Right forelimb (tissue), 1 donor: ENCODE measurements around the gene CETN1.

Experiments used
- DNase-seq: peaks from one replicate; pipeline ENCODE4 v3.0.0-alpha.2; 2018

The CETN1 gene

DNA sequence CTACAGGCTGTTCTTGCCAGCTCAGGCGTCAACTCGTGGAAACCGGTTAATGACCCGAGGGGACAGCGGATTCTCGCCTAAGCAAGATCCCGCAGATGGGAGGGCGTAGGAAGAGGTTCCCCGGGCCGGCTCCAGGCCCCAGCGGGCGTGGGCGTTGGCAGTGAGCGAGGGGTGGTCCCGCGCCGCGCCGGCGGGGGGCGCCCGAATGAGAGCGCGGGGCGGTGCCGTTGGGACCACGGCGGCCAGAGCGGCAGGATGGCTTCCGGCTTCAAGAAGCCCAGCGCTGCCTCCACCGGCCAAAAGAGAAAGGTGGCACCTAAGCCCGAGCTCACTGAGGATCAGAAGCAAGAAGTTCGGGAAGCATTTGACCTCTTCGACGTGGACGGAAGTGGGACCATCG lies at the start of gene CETN1:
CETN1 (plus strand) TSS at position 227 of the 400 bp plus-strand sequence; CDS start at position 256, 29 bp downstream.
- DNase-seq: no peak

- no peak for DNase-seq
These were observed 48.2 kb upstream of the CETN1 start for GRCh38 chr18:532018-532417.

DNA sequence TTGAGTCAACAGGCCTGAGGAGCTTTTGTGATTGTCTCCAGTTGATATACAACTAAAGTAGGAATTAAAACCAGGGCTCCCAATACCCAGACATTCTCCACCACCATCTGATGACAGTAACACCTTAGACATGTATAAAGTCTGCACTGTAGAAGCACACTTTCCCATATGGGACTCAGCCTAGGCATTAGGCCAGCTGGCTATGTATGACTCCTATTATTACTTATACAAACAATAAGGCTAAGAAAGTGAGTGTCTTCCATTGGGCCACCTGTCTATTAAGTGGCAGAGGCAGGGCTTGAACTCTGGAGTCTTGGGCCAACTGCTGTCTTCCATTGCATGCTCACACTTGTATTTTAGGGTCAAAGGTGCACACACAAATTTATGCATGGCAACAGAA lies 47.5 kb upstream of the CETN1 start:
- no peak for DNase-seq

GRCh38 chr18:533995-534601 lies 46.1 kb upstream of the CETN1 start:
- no peak for DNase-seq

- no peak for DNase-seq
These were observed 36.6 kb upstream of the CETN1 start for GRCh38 chr18:543447-544078.

DNA sequence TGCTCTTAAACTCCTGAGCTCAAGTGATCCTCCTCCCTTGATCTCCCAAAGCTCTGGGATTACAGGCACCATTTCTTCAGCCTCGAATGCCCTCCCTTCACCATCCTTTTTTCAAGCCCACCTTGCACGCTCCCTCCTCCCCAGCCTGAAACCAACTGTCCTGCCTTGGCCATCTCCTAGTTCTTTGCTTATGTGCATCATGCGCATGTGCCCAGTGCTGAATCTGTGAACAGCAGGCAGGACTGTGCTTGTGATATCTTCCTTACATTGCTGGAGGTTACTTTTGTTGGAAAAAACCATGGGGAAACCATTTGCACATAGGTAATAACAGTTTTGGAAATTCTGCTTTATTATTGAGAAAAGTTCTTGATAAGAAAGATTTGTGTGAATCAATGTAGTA lies 30.2 kb upstream of the CETN1 start:
- no peak for DNase-seq

- no peak for DNase-seq
These were observed 28.6 kb upstream of the CETN1 start for GRCh38 chr18:551404-552061.

DNA sequence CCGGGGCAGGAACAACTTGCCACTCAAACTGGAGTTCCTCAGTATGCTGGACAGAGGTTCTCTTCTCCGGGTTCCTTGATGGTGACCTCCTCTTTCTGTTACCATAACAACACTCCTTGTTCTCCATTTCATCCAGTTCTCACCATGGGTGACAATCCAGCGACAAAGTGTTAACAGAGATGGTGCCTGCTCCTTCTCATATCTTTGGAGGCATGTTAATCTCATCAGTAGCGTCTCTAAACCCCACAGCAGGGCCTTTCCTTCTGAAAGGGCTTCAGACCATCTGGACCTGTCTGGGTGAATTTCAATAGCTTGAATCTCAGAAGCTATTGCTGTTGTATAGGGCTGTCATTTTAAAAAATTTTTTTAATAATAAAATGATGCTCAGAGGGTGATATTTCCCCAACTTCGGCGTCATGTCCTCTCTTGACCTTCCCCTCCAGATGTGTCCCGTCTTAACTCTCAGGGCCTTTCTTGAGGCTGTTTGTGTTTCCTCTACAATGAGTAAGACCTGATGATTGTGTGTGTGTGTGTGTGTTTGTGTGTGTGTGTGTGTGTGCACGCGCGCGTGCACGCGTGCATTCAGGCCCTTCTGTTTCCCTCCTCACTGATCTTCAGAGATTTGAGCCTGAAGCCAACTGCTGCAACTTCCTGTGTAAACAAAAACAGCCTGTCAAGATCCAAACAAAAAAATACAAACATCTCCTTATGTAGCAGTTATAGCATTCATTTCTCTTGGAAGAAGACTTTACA lies 24.3 kb upstream of the CETN1 start:
- no peak for DNase-seq

DNA sequence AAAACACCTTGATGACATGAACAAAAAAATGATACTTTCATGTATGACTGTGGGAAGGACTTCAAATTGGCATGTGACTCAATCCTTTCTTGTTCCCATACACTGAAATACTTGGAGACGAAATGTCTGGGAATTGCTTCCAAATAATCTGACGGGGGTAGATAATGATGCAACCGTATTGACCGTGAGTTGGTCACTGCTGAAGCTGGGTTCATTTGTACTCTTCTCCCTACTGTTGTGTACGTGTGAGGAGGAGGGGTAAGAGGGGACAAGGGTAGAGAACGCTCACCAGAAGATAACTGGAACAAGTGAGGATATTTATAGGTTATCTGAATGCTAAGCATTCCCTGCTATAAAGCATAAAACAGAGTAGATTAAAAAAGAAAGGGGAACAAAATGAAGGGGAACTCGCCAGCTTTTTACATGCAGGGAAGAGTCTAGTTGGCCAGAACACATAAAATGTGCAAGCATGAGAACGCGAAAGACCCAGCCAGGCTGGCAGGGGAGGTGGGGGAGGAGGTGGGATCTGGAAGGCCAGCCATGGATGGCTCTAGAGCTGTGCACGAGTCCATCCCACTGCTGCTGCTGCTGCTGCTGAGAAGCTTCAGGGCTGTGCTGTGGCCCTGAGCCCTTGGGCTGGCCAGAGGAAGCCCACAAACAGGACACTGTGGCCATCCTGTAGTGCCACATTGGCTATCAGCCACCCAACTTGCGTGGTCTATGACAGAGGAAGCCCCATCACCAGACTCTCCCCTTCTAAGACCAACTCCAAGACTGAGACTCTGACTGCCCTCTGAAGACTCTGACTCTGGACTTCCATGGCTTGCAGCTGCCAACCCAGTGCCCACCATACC lies 15.2 kb upstream of the CETN1 start:
- DNase-seq: no peak

GRCh38 chr18:565562-566061 lies 14.6 kb upstream of the CETN1 start:
- DNase-seq: no peak

DNA sequence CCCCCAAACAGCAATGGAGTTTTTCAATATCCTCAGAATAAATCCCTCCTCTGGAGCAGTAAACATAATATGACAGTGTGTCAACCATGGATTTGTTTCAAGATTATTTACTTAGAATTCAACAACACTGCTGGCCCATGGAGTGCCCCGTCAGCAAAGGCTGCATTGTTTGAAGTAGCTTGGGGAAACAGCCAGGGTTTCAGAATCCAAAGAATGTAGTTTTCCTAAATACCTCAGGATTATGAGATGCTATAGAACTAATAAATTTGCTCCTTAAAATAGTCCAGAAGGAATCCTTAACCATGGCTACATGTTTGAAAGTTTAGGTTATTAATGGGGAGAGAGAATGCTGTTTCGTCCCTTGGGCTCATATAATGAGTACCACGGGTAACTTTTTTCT lies 13.1 kb upstream of the CETN1 start:
- DNase-seq: no peak

DNA sequence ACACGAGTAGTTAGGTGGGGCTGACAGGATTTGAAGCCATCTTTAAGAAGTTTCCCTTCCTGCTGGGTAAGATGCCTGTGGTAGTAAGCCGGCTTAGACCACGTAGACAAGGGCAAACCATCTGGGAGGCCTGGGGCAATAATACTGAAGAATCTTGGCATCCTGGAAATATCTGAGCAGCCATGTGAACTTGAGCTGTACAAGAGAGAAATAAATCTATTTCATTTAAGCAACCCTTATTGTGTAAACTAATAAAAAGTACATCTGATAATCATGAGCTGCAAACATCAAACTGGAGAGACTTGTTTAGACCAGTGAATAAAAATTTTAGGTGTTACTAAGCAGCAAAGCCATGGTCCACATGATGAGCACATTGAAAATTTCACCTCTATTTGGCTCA lies 11.4 kb upstream of the CETN1 start:
- no peak for DNase-seq

DNA sequence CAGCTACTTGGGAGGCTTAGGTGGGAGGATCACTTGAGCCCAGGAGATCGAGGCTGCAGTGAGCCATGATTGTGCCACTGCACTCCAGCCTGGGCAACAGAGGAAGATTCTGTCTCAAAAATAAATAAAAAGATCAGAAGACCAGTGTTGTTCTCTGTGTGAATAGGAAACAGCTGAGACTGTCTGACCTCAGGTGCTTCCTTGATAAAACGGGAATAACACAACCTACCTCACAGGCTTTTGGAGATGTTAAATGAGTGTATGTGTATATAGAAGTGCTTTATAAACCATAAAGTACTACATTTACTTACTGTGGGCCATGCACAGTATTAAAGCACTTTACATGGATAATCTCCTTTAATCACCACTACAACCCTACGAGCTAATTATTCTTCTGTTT lies 9.9 kb upstream of the CETN1 start:
- no peak for DNase-seq

DNA sequence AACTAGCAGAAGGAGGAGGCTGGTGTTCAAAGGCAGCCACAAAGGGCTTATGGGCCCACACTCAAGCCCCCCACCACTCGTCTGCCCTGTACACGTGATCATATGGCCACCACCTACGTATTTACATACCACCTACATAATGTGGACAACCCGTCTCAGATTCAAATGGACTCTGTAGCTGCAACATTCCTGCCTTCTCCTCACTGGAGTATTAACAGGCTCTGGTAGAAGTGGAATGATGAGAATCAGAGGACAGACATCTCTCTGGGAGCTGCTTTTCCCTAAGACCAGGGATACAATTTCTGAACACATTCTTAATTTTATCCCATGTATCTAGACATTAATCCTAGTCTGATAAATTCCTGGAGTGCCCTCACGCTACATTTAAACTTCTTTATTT lies 9.5 kb upstream of the CETN1 start:
- no peak for DNase-seq

DNA sequence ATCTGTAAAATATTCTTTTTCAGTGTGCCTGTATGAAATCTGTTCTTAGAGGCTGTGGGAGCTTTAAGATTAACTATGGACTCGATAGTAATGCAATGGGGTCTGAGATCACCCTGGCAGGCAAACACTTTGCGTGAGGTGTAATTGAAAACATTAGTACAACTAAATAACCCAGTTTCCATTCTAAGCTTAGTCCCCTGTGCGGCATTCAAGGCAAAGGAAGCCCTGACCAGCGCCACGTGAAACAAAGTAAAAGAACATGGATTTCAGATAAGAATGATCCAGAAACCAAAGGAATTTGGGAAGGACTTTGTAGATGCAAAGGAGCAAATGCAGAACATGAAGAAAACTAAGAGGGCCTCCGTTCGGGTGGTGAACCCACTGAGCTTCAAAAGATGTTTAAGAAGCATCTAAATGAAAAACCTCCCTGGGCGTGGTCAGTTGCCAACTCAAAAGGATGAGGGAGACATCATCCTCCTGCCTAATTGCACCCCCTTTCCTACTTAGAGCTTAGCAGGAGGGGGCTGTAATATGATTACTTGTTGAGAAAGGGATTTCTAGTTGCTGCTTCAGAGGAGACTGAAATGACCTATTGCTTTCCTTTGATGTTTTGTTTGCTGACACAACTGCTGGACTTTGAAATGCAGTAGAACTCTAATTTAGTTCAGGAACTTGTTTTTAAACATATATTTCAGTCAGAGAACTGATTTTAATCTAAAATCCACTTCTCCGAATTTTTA lies 7.9 kb upstream of the CETN1 start:
- DNase-seq: no peak

GRCh38 chr18:572831-573289 lies 7.3 kb upstream of the CETN1 start:
- DNase-seq: no peak

DNA sequence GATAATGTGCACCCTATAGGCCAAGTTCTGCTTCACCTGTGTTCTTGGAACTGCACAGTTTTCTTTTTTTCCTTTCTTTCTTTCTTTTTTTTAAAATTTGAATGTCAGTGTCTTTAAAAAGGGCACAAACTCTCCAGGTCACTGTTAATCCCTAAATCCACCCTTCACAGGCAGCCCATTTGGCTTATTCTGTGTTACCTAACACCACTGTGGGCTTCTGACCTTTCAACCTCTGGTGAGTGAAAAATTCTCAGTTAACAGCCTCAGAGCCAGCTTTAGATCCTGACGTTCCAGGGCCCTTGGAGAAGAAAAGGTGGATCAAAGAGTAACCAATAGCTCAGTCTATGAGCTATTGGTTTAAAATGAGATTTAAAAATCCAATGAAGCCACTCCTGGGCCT lies 6.8 kb upstream of the CETN1 start:
- DNase-seq: no peak

DNA sequence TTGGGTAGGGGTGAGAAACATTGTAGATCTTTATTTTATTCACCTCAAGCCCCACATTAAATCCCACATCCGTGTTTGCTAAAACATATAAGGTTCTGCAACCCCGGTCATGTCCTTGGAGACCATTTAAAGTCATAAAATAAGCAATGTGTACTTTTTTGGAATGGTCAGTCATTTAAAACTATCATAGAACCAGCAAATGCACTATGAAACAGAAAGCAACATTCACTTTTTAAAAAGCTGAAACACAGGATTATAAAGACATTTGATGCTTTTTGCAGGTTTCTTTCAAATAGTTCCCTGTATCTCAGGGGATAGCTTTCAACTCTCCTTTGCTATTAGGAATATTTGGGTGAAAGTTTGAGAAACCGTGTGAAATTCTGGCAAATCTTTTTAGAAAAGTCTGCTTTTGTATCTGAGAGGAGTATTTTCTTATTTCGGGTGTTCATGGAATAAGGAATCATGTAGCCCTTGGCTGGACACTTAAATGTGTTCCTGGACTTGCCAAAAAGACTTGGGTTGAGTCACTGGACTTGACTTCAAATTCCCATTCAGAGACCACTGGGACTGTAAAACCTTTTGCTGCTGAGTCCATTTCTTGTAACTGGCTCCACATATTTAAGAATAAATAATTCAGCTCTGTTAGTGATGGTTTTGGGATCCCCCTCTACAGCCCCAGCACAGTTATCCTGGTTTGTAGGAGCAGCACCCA lies 5.9 kb upstream of the CETN1 start:
- DNase-seq: no peak

DNA sequence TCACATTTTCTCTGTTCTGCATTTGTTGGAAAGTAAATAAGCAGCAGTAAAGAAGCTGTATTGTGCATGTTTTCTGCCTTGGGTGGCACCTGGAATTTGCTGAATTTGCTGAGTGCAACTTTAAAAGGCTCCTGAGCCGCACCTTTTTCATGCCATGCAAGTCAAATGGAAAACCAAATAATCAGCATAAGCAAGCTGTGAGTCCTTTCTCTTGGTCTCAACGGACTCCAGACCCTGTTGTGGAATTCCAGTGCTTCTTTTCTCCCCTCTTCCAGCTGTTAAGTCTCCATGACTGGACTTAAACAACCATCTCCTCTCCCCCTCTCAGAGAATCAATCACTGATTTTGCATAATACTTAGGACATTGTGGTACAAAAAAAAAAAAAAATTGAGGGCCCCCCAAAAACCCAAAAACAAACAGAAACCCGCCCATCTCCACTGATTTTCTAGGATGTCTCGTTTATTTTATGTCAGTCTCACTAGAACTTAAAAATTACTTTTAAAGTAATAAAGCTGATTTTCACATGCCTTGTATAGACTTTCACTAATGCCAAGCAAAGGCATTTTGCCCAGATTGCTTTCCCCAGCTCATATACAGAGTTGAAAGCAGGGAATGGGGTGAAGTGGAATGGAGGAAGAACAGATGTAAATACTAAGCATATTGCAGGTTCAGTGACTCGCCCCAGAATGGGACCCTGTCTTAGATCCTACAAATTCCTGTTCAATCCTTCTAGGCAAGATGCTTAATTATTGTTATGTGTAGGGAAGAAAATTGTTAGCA lies 5.1 kb upstream of the CETN1 start:
- DNase-seq: peak; percentile 54

DNA sequence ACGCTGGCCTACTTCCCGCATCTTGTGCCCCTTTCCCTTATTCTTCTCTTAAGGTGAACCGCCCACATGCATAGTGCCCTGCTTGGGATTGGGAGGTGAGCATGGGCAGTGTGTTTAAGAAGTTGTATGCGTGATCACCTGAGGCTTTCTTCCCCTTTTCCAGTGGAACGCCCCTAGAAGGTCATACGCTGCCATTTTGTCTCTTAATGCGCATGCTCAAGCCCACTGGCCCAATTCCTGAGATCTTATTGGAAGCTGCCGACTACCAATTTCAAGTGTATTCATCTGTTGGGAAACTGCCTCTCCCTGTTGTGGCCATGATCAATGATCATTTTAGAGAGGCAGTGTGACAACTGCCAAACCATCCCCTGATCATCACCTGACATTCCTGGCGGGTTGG lies 3.3 kb upstream of the CETN1 start:
- DNase-seq: no peak
